ENCODE data around the gene MYH11.

DNA sequence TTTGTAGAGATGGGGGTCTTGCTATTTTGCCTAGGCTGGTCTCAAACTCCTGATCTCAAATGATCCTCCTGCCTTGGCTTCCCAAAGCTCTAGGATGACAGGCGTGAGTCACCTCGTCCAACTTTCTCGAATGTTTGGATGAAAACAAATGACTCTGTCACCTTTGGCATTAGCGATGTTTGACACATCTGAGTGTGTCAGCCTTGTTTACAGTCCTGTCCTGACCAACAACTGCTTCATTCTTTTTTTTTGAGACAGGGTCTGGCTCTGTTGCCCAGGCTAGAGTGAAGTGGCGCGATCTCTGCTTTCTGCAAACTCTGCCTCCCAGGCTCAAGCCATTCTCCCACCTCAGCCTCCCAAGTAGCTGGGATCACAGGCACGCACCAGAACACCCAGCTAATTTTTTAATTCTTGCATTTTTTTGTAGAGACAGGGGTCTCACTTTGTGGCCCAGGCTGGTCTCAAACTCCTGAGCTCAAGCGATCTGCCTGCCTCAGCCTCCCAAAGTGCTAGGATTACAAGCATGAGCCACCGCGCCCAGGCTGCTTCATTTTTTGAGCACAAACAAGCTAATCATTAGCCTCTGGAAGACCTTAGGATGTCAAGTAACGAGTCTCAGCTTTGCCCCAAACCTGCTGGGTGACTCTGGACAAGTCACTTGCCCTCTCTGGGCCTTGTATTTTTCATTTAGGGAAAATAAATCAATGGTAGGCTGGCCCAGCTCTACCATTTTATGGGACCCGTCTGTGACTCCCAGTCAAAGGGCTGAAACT is 7.4 kb downstream of the MYH11 start:
- TF ChIP-seq, protein P1, sequence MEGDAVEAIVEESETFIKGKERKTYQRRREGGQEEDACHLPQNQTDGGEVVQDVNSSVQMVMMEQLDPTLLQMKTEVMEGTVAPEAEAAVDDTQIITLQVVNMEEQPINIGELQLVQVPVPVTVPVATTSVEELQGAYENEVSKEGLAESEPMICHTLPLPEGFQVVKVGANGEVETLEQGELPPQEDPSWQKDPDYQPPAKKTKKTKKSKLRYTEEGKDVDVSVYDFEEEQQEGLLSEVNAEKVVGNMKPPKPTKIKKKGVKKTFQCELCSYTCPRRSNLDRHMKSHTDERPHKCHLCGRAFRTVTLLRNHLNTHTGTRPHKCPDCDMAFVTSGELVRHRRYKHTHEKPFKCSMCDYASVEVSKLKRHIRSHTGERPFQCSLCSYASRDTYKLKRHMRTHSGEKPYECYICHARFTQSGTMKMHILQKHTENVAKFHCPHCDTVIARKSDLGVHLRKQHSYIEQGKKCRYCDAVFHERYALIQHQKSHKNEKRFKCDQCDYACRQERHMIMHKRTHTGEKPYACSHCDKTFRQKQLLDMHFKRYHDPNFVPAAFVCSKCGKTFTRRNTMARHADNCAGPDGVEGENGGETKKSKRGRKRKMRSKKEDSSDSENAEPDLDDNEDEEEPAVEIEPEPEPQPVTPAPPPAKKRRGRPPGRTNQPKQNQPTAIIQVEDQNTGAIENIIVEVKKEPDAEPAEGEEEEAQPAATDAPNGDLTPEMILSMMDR (IDR thresholded peaks at IDR 0.05; ENCODE audit: poor library complexity, severe bottlenecking) = no peak
- TF ChIP-seq EP300 (conservative IDR thresholded peaks at IDR 0.05; ENCODE audit: poor library complexity, severe bottlenecking) = no peak
- TF ChIP-seq RAD21 (conservative IDR thresholded peaks at IDR 0.05) = no peak

Measured in neural cell (in vitro differentiated cells).